HG02852 (cell line): ENCODE measurements around the gene YBEY.

Experiments
- ATAC-seq: cut with Tn5 transposase; IDR thresholded peaks from one replicate; pipeline ENCODE4 v1.9.1; 2021; ENCODE audit warnings: mild to moderate bottlenecking, moderate library complexity; ENCODE audit not compliant: unreplicated experiment

The YBEY gene

DNA sequence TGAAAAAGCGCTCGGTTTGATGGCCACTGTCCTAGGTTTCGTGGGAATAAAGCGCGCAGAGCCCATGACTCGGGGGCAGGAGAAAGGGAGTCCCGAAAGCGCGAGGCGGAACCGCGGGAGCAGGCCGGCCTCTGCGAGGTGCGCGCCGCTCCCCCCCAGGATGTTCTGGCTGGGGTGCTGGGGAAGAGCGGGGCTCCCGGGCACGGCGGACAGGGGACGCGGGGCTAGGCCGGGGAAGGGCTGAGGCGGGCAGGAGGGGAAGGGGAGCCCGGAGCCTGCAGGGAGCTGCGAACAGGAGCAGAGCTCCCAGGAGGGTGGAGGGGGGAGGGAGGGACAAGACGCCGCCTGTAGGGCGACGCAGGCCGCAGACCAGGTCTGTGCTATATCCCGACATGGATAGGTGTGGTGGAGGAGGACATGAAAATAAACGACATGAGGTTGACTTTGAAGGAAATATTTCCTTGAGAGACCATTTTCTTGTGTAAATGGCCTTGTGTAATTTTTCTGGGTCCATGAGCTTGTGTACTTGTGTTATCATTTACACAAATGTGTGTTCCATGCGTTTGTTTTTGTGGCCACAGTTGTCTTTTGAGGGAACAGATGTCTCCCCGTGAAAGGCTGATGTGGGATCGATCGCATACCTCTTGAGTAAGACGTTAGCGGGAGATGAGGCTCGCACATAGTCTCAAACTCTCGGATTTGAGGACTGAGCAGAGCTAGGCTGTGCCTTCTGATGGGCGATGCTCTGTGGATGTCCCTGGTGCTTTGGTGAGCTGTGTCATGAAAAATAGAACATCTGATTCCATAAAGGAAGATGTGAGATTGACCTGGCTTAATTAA lies 39.2 kb downstream of the YBEY start:
- no peak for ATAC-seq

GRCh38 chr21:46326110-46326703 lies 40.1 kb downstream of the YBEY start:
- no peak for ATAC-seq

DNA sequence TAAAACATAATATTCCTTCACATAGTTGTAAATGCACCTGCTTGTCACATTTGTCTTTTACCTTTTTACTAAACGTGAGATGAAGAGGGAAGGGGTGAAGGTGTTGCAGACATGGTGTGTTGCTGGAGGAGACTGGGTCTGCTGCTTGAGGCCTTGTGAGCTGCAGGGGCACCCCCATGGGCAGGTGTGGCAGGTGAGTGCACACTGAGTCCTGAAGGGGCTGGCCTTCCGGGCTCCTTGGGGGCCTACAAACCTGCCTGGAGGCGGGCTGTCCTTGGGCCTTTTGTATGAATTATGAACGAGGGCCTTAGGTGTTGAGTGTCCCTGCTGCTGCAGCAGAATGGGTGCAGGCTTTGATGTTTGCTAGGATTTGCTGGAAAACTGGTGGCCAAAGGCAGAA lies 41.6 kb downstream of the YBEY start:
- ATAC-seq = no peak

DNA sequence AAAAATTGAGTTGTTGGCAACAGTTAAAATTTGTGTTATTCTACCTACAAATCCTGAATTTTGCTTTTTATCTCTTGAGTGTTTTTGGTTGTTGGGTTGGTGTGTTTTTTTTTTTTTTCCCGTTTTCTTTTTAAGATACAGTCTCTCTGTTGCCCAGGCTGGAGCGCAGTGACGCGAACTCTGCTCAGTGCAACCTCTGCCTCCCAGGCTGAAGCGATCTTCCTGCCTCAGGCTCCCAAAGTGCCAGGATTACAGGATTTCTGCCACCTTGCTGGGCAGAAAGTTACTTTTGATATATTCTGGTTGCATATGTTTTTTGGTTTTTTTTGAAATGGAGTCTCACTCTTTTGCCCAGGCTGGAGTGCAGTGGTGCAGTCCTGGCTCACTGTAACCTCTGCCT lies 42.0 kb downstream of the YBEY start:
- no peak for ATAC-seq

DNA sequence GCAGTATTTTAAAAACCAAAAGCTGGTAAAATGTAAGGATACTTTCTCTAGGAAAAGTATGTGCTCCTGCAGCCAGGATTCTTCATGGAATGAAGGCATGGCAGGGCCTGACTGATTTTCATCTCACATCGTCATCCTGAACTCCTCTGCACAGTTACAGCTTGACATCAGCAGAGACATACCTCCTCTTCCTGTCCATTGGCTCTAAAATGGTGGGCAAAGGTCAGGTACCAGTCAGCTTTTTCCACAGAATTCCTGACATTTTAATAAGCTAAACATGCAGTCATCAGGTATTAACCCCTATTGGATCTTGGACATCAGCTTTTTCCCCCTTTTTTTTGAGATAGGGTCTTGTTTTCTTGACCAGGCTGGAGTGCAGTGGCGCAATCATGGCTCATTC lies 43.7 kb downstream of the YBEY start:
- ATAC-seq = no peak

DNA sequence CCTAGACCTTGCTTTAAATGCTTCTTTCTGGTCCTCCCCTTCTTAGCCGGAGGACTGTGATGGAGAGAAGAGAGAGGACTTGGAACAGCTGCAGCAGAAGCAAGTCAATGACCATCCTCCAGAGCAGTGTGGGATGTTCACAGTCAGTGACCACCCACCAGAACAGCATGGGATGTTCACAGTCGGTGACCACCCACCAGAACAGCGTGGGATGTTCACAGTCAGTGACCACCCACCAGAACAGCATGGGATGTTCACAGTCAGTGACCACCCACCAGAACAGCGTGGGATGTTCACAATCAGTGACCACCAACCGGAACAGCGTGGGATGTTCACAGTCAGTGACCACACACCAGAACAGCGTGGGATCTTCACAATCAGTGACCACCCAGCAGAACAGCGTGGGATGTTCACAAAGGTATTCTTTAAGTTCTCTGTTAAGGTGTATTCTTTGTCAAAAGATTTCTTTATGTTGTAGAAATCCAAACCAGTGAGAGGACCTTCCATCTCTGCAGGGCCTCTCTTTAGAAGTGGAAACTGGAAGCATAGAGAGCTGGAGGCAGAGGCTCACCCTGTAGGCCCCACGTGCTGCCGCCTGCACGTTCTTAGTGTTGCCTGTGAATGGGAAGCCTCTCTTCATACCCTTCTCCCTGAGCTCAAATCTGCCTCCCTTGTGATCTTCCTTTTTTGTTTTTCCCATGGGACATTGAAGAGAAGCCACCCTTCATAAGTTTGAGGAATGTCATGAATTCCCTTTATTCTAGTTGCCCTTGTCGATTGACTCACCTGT lies 48.4 kb downstream of the YBEY start:
- no peak for ATAC-seq

GRCh38 chr21:46336603-46337002 lies 50.5 kb downstream of the YBEY start:
- ATAC-seq = no peak

GRCh38 chr21:46340998-46341397 lies 54.9 kb downstream of the YBEY start:
- no peak for ATAC-seq

- no peak for ATAC-seq
Observed at GRCh38 chr21:46344219-46344915, 58.2 kb downstream of the YBEY start.

DNA sequence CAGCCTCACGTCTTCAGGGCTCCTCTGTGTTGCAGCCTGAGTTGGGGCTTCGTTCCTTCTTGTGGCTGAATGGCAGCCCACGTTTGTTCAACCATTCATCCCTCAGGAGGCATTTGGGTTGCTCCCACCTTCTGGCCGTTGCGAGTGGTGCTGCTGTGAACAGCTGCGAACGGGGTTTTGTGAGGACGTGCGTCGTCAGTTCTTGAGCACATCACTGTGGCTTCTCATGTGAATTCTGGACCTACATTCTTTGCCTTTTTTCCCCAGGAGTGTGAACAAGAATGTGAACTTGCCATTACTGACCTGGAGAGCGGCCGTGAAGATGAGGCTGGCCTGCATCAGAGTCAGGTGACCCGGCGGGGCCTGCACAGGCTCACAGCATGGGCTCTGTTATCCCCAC lies 59.7 kb downstream of the YBEY start:
- ATAC-seq = no peak

GRCh38 chr21:46346296-46347202 lies 60.4 kb downstream of the YBEY start:
- ATAC-seq = no peak

GRCh38 chr21:46347203-46347550 lies 61.0 kb downstream of the YBEY start:
- ATAC-seq = no peak
